ENCODE data around the gene CLDN24. TPM values are rescaled to one million over a fixed set of nuclear protein-coding genes. Genes with fewer than 3 reads are reported as not detected.

Gene CLDN24
- total RNA-seq, 1 donor from 2014 or later = not detected

DNA sequence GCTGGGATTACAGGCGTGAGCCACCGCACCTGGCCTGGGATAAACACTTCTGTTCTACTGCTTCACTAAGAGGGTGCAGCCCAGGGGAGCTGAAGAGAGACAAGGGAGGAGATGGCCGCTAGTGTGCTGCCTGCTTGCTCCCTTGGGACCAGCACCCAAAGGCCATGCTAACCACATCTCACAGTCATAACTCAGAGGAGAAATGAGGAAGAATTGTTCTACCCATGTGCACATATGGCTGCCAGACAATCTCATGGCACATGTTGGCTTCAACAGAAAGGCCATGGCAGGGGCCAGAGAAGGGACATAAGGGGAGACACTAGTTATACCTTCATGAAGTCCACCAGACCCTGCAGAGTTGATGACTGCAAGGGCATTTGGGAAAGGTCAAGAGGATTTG is 24.6 kb downstream of the CLDN24 start:
- Mint-ChIP-seq H3K9me3 (no peaks in the 10 kb centered on the region), H3K27ac (no peak overlapping the region), H3K4me3 (no peak overlapping the region), H3K4me1 (no peaks in the 10 kb centered on the region), H3K27me3 (peaks cover 2% of the 10 kb centered on the region), H3K36me3 (ENCODE audit: low read depth) (no peaks in the 10 kb centered on the region)
- POLR2A ChIA-PET = no interaction called here
- TF ChIP-seq, protein P1, sequence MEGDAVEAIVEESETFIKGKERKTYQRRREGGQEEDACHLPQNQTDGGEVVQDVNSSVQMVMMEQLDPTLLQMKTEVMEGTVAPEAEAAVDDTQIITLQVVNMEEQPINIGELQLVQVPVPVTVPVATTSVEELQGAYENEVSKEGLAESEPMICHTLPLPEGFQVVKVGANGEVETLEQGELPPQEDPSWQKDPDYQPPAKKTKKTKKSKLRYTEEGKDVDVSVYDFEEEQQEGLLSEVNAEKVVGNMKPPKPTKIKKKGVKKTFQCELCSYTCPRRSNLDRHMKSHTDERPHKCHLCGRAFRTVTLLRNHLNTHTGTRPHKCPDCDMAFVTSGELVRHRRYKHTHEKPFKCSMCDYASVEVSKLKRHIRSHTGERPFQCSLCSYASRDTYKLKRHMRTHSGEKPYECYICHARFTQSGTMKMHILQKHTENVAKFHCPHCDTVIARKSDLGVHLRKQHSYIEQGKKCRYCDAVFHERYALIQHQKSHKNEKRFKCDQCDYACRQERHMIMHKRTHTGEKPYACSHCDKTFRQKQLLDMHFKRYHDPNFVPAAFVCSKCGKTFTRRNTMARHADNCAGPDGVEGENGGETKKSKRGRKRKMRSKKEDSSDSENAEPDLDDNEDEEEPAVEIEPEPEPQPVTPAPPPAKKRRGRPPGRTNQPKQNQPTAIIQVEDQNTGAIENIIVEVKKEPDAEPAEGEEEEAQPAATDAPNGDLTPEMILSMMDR (IDR thresholded peaks at IDR 0.05) = no peak
- ATAC-seq (ENCODE audit: low read depth) = peak; percentile 68
- DNase-seq = no peak
- CTCF ChIA-PET = no interaction called here
- intact Hi-C loops (cut with micrococcal nuclease) = no loop called here

DNA sequence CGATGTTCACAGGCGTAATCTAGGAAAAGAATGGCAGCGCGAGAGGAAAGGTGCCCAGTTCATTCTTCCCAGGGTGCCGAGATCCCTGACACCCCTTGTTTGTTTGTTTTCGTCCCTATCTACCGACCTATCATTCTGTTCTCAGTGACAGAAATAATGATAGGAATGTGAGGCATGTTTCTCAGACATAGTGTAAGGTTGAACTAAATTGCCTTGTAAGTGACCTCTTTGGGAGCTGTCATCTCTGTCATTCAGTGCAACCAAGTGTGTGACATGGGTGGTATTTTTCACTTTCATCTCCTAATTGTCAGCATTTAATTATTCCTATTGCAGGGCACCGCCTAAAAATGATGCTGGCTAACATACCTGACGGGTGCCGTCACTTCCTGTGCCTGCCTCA is 26.5 kb downstream of the CLDN24 start:
- Mint-ChIP-seq H3K4me1 (no peaks in the 10 kb centered on the region), H3K27ac (no peak overlapping the region), H3K9me3 (no peaks in the 10 kb centered on the region), H3K27me3 (no peaks in the 10 kb centered on the region), H3K36me3 (ENCODE audit: low read depth) (no peaks in the 10 kb centered on the region), H3K4me3 (no peak overlapping the region)
- DNase-seq = no peak
- ChIA-PET POLR2A (no interaction called here), CTCF (no interaction called here)
- TF ChIP-seq, protein P1 (IDR thresholded peaks at IDR 0.05) = no peak
- intact Hi-C loops (cut with micrococcal nuclease) = no loop called here
- ATAC-seq (ENCODE audit: low read depth) = no peak

DNA sequence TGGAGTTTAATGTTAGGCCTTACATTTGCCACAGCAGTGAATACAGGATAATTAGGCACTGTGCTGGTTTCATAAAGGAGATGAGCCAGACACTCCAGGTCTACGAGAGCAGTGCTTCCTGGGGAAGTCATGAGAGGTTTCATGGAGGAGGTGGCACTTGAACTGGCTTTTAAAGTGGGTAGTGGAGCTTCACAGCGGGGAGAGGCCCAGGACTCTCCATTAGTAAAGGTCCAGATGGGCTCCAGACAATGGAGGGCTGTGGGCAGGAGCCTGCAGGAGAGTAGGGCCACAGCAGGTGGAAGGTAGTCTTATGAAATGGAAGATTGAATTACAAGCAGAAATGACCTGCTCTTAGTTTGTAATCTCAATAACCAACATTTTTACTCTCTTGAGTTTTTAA is 31.2 kb downstream of the CLDN24 start:
- intact Hi-C loops (cut with micrococcal nuclease) = no loop called here
- ATAC-seq (ENCODE audit: low read depth) (no peak), DNase-seq (no peak)
- H3K9me3 Mint-ChIP-seq = no peaks in the 10 kb centered on the region
- CTCF ChIA-PET = no interaction called here
- no peak overlapping the region for H3K4me3 Mint-ChIP-seq
- no peaks in the 10 kb centered on the region for H3K4me1 Mint-ChIP-seq
- H3K27me3 Mint-ChIP-seq = no peaks in the 10 kb centered on the region
- POLR2A ChIA-PET = no interaction called here
- H3K27ac Mint-ChIP-seq = no peak overlapping the region
- TF ChIP-seq, protein P1 (IDR thresholded peaks at IDR 0.05) = no peak
- no peaks in the 10 kb centered on the region for H3K36me3 Mint-ChIP-seq (ENCODE audit: low read depth)

DNA sequence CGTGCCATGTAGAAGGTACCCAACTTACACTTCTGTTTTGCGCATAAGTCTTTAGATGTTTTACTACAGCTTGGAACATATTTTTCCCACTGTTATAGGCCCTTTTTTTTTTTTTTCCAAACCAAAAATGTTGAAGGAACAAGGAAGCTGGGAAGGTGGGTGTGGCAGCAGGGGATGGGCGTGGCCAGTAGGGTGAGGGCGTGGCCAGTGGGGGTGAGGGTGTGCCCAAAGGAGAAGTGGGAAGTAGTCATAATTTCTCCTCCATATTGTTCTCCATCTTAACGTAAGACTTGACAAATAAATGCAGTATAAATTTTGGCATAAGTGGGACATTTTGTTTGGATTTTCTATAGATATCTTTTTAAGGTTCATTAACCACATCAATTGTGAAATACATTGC is 32.5 kb downstream of the CLDN24 start:
- H3K9me3 Mint-ChIP-seq = no peaks in the 10 kb centered on the region
- H3K27me3 Mint-ChIP-seq = no peaks in the 10 kb centered on the region
- no peaks in the 10 kb centered on the region for H3K4me1 Mint-ChIP-seq
- H3K36me3 Mint-ChIP-seq (ENCODE audit: low read depth) = no peaks in the 10 kb centered on the region
- POLR2A ChIA-PET = no interaction called here
- H3K27ac Mint-ChIP-seq = no peak overlapping the region
- no peak overlapping the region for H3K4me3 Mint-ChIP-seq
- intact Hi-C loops (cut with micrococcal nuclease) = no loop called here
- DNase-seq (no peak), ATAC-seq (ENCODE audit: low read depth) (no peak)
- TF ChIP-seq, protein P1 (IDR thresholded peaks at IDR 0.05) = no peak
- CTCF ChIA-PET = interaction anchor here (0.6 kb wide), 1 partner anchor 32 kb away, joined by 3 read pairs; no protein-coding TSS in a partner anchor

DNA sequence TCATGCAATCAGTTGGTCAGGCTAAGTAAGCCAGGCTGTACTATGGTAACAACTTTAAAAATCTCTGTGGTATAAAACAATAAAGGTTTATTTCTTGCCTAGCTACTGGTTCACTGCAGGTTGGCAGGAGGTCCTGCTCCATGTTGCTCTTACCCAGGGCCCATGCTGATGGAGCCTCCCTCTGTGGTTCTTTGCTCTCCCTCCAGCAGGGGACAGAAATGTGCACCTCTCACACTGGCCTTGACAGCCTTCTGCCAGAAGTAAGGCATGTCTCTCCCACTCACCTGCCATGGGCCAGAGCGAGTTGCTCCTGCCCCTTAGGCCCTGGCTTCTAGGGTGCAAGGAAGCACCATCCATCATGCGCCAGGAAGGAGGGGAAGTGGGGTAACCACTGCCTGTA is 33.3 kb downstream of the CLDN24 start:
- no peak for DNase-seq
- no peak overlapping the region for H3K4me3 Mint-ChIP-seq
- ChIA-PET CTCF (no interaction called here), POLR2A (no interaction called here)
- no peaks in the 10 kb centered on the region for H3K9me3 Mint-ChIP-seq
- ATAC-seq (ENCODE audit: low read depth) = no peak
- H3K36me3 Mint-ChIP-seq (ENCODE audit: low read depth) = no peaks in the 10 kb centered on the region
- TF ChIP-seq, protein P1 (IDR thresholded peaks at IDR 0.05) = no peak
- intact Hi-C loops (cut with micrococcal nuclease) = no loop called here
- H3K27me3 Mint-ChIP-seq = no peaks in the 10 kb centered on the region
- H3K27ac Mint-ChIP-seq = no peak overlapping the region
- H3K4me1 Mint-ChIP-seq = no peaks in the 10 kb centered on the region
